Measurements from ENCODE around the gene SLC7A14.

DNA sequence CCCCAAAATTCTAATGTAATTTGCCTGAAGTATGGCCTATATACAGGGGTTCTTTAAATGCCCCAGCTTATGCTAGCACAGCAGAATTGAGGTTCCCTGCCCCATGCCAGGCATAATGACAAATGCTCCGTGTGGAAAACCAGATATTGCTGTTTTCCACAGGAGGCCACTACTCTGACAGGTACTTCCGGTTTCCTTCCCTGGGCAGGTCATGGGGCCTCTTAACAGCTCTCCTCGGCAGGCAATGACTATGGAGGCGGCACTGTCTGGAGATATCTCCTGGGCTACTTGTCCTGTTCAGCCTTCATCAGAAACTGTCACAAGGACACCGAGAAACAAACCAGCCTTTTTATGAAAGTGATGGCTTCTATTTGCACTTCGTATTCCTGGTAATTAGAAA lies 54.8 kb downstream of the SLC7A14 start:
- TF ChIP-seq, protein P1, sequence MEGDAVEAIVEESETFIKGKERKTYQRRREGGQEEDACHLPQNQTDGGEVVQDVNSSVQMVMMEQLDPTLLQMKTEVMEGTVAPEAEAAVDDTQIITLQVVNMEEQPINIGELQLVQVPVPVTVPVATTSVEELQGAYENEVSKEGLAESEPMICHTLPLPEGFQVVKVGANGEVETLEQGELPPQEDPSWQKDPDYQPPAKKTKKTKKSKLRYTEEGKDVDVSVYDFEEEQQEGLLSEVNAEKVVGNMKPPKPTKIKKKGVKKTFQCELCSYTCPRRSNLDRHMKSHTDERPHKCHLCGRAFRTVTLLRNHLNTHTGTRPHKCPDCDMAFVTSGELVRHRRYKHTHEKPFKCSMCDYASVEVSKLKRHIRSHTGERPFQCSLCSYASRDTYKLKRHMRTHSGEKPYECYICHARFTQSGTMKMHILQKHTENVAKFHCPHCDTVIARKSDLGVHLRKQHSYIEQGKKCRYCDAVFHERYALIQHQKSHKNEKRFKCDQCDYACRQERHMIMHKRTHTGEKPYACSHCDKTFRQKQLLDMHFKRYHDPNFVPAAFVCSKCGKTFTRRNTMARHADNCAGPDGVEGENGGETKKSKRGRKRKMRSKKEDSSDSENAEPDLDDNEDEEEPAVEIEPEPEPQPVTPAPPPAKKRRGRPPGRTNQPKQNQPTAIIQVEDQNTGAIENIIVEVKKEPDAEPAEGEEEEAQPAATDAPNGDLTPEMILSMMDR (IDR thresholded peaks at IDR 0.05): no peak
- no peak for TF ChIP-seq EZH2 (IDR thresholded peaks at IDR 0.05; ENCODE audit: borderline replicate concordance, insufficient read depth, low read depth, low read length, poor library complexity, severe bottlenecking)
